Measurements from ENCODE around the gene ARHGAP27.

DNA sequence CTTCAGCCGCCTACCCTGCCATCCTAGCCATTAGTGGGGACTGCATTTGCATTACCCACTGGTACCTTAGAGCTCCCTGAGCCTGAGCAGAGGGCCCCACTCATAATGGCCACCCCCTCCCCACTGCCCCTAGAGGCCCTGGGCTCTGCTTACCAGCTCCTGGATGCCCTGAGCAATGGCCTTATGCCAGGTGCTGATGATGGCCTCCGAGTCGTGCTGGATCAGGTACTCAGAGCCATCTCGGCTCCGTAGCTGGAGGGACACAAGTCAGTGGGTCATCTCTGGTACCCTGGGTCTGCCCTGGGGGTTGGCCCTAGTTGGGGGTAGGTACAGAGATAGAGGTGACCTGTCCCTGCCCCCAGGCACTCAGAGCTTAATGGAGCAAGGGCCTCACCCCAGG, 34.9 kb downstream of the ARHGAP27 start:
- TF ChIP-seq, protein P1, sequence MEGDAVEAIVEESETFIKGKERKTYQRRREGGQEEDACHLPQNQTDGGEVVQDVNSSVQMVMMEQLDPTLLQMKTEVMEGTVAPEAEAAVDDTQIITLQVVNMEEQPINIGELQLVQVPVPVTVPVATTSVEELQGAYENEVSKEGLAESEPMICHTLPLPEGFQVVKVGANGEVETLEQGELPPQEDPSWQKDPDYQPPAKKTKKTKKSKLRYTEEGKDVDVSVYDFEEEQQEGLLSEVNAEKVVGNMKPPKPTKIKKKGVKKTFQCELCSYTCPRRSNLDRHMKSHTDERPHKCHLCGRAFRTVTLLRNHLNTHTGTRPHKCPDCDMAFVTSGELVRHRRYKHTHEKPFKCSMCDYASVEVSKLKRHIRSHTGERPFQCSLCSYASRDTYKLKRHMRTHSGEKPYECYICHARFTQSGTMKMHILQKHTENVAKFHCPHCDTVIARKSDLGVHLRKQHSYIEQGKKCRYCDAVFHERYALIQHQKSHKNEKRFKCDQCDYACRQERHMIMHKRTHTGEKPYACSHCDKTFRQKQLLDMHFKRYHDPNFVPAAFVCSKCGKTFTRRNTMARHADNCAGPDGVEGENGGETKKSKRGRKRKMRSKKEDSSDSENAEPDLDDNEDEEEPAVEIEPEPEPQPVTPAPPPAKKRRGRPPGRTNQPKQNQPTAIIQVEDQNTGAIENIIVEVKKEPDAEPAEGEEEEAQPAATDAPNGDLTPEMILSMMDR (IDR thresholded peaks at IDR 0.05): no peak
- TF ChIP-seq EP300 (IDR thresholded peaks at IDR 0.05): no peak
- no peak for TF ChIP-seq POLR2A (IDR thresholded peaks at IDR 0.05)
- no peak for TF ChIP-seq POLR2AphosphoS5 (IDR thresholded peaks at IDR 0.05)

Measured in stomach (tissue), 4 donors.